ENCODE results near the gene SAMD13. TPM values are rescaled to one million over a fixed set of nuclear protein-coding genes. Genes with fewer than 3 reads are reported as not detected.

SAMD13 gene
- polyA plus RNA-seq, 1 donor from 2014 or later = 20.0 TPM

DNA sequence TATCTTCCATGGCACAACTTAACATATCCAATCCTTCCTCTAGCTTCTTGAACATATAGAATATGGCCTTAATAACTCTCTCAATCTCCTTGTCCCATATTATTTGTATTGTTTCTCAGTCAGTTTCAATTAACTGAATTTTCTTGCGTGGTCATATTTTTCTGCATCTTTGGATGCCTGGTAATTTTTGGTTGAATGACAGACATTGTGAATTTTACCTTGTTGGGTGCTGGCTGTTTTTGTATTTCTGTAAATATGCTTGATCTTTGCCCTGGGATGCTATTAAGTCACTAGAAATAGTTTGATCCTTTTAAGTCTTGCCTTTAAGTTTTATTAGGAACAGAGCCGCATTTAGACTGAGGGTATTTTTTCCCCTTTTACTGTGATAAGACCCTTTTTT is 5.9 kb downstream of the SAMD13 start:
- H3K9me3 ChIP-seq (ENCODE audit: low read length) = no peaks in the 10 kb centered on the region
- no peak overlapping the region for H3K4me2 ChIP-seq (ENCODE audit: low read length)
- no peak for TF ChIP-seq POLR2AphosphoS5 (IDR thresholded peaks at IDR 0.05)
- TF ChIP-seq, protein P1, sequence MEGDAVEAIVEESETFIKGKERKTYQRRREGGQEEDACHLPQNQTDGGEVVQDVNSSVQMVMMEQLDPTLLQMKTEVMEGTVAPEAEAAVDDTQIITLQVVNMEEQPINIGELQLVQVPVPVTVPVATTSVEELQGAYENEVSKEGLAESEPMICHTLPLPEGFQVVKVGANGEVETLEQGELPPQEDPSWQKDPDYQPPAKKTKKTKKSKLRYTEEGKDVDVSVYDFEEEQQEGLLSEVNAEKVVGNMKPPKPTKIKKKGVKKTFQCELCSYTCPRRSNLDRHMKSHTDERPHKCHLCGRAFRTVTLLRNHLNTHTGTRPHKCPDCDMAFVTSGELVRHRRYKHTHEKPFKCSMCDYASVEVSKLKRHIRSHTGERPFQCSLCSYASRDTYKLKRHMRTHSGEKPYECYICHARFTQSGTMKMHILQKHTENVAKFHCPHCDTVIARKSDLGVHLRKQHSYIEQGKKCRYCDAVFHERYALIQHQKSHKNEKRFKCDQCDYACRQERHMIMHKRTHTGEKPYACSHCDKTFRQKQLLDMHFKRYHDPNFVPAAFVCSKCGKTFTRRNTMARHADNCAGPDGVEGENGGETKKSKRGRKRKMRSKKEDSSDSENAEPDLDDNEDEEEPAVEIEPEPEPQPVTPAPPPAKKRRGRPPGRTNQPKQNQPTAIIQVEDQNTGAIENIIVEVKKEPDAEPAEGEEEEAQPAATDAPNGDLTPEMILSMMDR (IDR thresholded peaks at IDR 0.05; ENCODE audit: poor library complexity, severe bottlenecking) = no peak
- TF ChIP-seq, protein P2, sequence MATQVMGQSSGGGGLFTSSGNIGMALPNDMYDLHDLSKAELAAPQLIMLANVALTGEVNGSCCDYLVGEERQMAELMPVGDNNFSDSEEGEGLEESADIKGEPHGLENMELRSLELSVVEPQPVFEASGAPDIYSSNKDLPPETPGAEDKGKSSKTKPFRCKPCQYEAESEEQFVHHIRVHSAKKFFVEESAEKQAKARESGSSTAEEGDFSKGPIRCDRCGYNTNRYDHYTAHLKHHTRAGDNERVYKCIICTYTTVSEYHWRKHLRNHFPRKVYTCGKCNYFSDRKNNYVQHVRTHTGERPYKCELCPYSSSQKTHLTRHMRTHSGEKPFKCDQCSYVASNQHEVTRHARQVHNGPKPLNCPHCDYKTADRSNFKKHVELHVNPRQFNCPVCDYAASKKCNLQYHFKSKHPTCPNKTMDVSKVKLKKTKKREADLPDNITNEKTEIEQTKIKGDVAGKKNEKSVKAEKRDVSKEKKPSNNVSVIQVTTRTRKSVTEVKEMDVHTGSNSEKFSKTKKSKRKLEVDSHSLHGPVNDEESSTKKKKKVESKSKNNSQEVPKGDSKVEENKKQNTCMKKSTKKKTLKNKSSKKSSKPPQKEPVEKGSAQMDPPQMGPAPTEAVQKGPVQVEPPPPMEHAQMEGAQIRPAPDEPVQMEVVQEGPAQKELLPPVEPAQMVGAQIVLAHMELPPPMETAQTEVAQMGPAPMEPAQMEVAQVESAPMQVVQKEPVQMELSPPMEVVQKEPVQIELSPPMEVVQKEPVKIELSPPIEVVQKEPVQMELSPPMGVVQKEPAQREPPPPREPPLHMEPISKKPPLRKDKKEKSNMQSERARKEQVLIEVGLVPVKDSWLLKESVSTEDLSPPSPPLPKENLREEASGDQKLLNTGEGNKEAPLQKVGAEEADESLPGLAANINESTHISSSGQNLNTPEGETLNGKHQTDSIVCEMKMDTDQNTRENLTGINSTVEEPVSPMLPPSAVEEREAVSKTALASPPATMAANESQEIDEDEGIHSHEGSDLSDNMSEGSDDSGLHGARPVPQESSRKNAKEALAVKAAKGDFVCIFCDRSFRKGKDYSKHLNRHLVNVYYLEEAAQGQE (IDR thresholded peaks at IDR 0.05; ENCODE audit: borderline replicate concordance) = no peak
- no peak for TF ChIP-seq SMC3 (conservative IDR thresholded peaks at IDR 0.05; ENCODE audit: poor library complexity)
- no peak for TF ChIP-seq RAD21 (conservative IDR thresholded peaks at IDR 0.05)
- TF ChIP-seq TAF1 (IDR thresholded peaks at IDR 0.05; ENCODE audit: low read depth) = no peak
- no peak for TF ChIP-seq MXI1 (conservative IDR thresholded peaks at IDR 0.05; ENCODE audit: poor library complexity, severe bottlenecking)
- no peak for TF ChIP-seq EP300 (conservative IDR thresholded peaks at IDR 0.05; ENCODE audit: poor library complexity, severe bottlenecking)
- TF ChIP-seq EZH2 (IDR thresholded peaks at IDR 0.05; ENCODE audit: borderline replicate concordance, insufficient read depth, low read length, poor library complexity, severe bottlenecking) = no peak
- no peaks in the 10 kb centered on the region for H3K27me3 ChIP-seq (ENCODE audit: insufficient read depth, low read depth, low read length)
- H3K27ac ChIP-seq (ENCODE audit: low read length) = no peak overlapping the region
- H3K9me2 ChIP-seq (ENCODE audit: insufficient read depth, low read length) = no peaks in the 10 kb centered on the region
- H3K9ac ChIP-seq (ENCODE audit: low read length) = no peak overlapping the region
- no peak overlapping the region for H3K4me3 ChIP-seq (ENCODE audit: low read length)
- H3F3A ChIP-seq (ENCODE audit: insufficient read depth, low read length, poor library complexity, severe bottlenecking) = no peaks in the 10 kb centered on the region
- no peaks in the 10 kb centered on the region for H3K36me3 ChIP-seq (ENCODE audit: insufficient read depth, low read length)
- H4K20me1 ChIP-seq (ENCODE audit: insufficient read depth) = no peaks in the 10 kb centered on the region
- H3K79me2 ChIP-seq (replicated peaks; ENCODE audit: insufficient read depth, low read length) = peaks cover 8% of the 10 kb centered on the region
- H2AFZ ChIP-seq (ENCODE audit: low read depth, low read length) = no peak overlapping the region

DNA sequence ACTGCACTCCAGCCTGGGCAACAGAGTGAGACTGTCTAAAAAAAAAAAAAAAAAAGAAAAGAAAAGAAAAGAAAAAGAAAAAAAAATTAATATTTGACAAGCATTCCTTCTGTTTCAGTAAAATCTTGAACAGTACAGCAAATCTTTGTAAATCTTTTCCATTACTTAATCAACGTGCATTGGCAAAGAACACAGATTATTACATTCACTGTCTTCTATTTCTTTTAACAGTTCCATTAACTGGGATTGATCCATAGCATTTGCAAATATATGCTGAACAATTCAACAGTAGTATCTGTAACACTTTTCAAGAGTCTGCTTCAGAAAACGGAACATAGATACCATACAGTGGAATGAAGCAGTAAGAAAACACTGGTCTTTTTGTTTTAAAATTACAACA is 9.8 kb downstream of the SAMD13 start:
- Histone ChIP-seq H3K4me3 (ENCODE audit: low read length) (no peak overlapping the region), H3K27ac (ENCODE audit: low read length) (no peak overlapping the region), H3F3A (ENCODE audit: insufficient read depth, low read length, poor library complexity, severe bottlenecking) (no peaks in the 10 kb centered on the region), H3K9me2 (ENCODE audit: insufficient read depth, low read length) (no peaks in the 10 kb centered on the region), H3K36me3 (ENCODE audit: insufficient read depth, low read length) (no peaks in the 10 kb centered on the region), H3K9ac (ENCODE audit: low read length) (no peak overlapping the region), H3K27me3 (ENCODE audit: insufficient read depth, low read depth, low read length) (no peaks in the 10 kb centered on the region), H4K20me1 (ENCODE audit: insufficient read depth) (no peaks in the 10 kb centered on the region), H3K4me2 (ENCODE audit: low read length) (no peak overlapping the region), H2AFZ (ENCODE audit: low read depth, low read length) (no peak overlapping the region), H3K9me3 (ENCODE audit: low read length) (no peaks in the 10 kb centered on the region), H3K79me2 (replicated peaks; ENCODE audit: insufficient read depth, low read length) (no peaks in the 10 kb centered on the region)
- no peak for TF ChIP-seq RAD21 (conservative IDR thresholded peaks at IDR 0.05)
- TF ChIP-seq TAF1 (IDR thresholded peaks at IDR 0.05; ENCODE audit: low read depth) = no peak
- TF ChIP-seq, protein P2 (IDR thresholded peaks at IDR 0.05; ENCODE audit: borderline replicate concordance) = no peak
- no peak for TF ChIP-seq SMC3 (conservative IDR thresholded peaks at IDR 0.05; ENCODE audit: poor library complexity)
- no peak for TF ChIP-seq EZH2 (IDR thresholded peaks at IDR 0.05; ENCODE audit: borderline replicate concordance, insufficient read depth, low read length, poor library complexity, severe bottlenecking)
- TF ChIP-seq MXI1 (conservative IDR thresholded peaks at IDR 0.05; ENCODE audit: poor library complexity, severe bottlenecking) = no peak
- TF ChIP-seq POLR2AphosphoS5 (IDR thresholded peaks at IDR 0.05) = no peak
- TF ChIP-seq EP300 (conservative IDR thresholded peaks at IDR 0.05; ENCODE audit: poor library complexity, severe bottlenecking) = no peak
- TF ChIP-seq, protein P1 (IDR thresholded peaks at IDR 0.05; ENCODE audit: poor library complexity, severe bottlenecking) = no peak
